PFSK-1 (cell line): Measurements from ENCODE around the gene EARS2.

ENCODE experiments used
- FOXP2 ChIP-seq: optimal IDR thresholded peaks from 2 replicates; pipeline ENCODE3; 2011; ENCODE audit warnings: borderline replicate concordance, control low read depth, inconsistent platforms; ENCODE audit not compliant: insufficient read depth; ENCODE audit errors: extremely low read length, extremely low read depth
- POLR2AphosphoS5 ChIP-seq: IDR thresholded peaks from 2 replicates; pipeline ENCODE4 v1.6.1; 2012; ENCODE audit warnings: low read depth, mild to moderate bottlenecking, control low read depth, low read length, moderate library complexity
- REST ChIP-seq, 2 experiments: IDR thresholded peaks; 2 replicates each; pipeline versions ENCODE4 v1.6.1 to v1.8.0; 2011 to 2012; ENCODE audit warnings: low read depth in 2 of 2, low read length in 2 of 2, control low read depth in 1 of 2, inconsistent platforms in 1 of 2, mild to moderate bottlenecking in 1 of 2, moderate library complexity in 1 of 2; ENCODE audit not compliant: insufficient read depth in 1 of 2
- SIN3A ChIP-seq: IDR thresholded peaks from 2 replicates; pipeline ENCODE4 v1.6.1; 2012; ENCODE audit warnings: mild to moderate bottlenecking, low read length, moderate library complexity, borderline replicate concordance; ENCODE audit not compliant: insufficient read depth
- TAF1 ChIP-seq: IDR thresholded peaks from 2 replicates; pipeline ENCODE4 v1.6.1; 2012; ENCODE audit warnings: low read length, control low read depth, borderline replicate concordance; ENCODE audit not compliant: insufficient read depth

EARS2 gene

GRCh38 chr16:23590181-23590580, 33.0 kb upstream of the EARS2 start:
- TF ChIP-seq SIN3A (no peak), REST (IDR thresholded peaks at IDR 0.05; ENCODE audit: insufficient read depth in 1 of 2, low read depth in 2 of 2, low read length in 2 of 2) (no peak), POLR2AphosphoS5 (no peak), TAF1 (no peak), FOXP2 (no peak)

GRCh38 chr16:23587726-23588125, 30.6 kb upstream of the EARS2 start:
- TF ChIP-seq FOXP2: no peak
- TF ChIP-seq POLR2AphosphoS5: no peak
- TF ChIP-seq REST (IDR thresholded peaks at IDR 0.05; ENCODE audit: insufficient read depth in 1 of 2, low read depth in 2 of 2, low read length in 2 of 2): no peak
- TF ChIP-seq TAF1: no peak
- no peak for TF ChIP-seq SIN3A

GRCh38 chr16:23584186-23585076, 27.3 kb upstream of the EARS2 start:
- TF ChIP-seq REST (IDR thresholded peaks at IDR 0.05; ENCODE audit: insufficient read depth in 1 of 2, low read depth in 2 of 2, low read length in 2 of 2) (no peak), SIN3A (no peak), TAF1 (no peak), FOXP2 (no peak)

- TF ChIP-seq POLR2AphosphoS5 (no peak), REST (IDR thresholded peaks at IDR 0.05; ENCODE audit: insufficient read depth in 1 of 2, low read depth in 2 of 2, low read length in 2 of 2) (no peak), SIN3A (no peak), TAF1 (no peak), FOXP2 (no peak)
These were observed 24.6 kb upstream of the EARS2 start for GRCh38 chr16:23581764-23582163.

- TF ChIP-seq SIN3A (no peak), TAF1 (no peak), FOXP2 (no peak), REST (IDR thresholded peaks at IDR 0.05; ENCODE audit: insufficient read depth in 1 of 2, low read depth in 2 of 2, low read length in 2 of 2) (no peak), POLR2AphosphoS5 (no peak)
These were observed 23.2 kb upstream of the EARS2 start for GRCh38 chr16:23580391-23580790.
